ENCODE results near the gene FAM193A.
A peak's percentile ranks its signal among the peaks of the same experiment; 100 is the strongest.
"Not testable (repeated sequence)": the region's sequence is repeated elsewhere in the genome, so short reads cannot be mapped to it uniquely, and the experiment has no call there.

The FAM193A gene

GRCh38 chr4:2765832-2766526 is 229.5 kb downstream of the FAM193A start:
- no peak for DNase-seq (ENCODE audit: low read depth)
- no peak overlapping the region for H3K4me3 ChIP-seq (ENCODE audit: low read length)
- TF ChIP-seq CTCF (conservative IDR thresholded peaks at IDR 0.05; ENCODE audit: low read length): no peak

GRCh38 chr4:2767046-2767704 is 230.7 kb downstream of the FAM193A start:
- TF ChIP-seq CTCF (conservative IDR thresholded peaks at IDR 0.05; ENCODE audit: low read length): no peak
- no peak overlapping the region for H3K4me3 ChIP-seq (ENCODE audit: low read length)
- no peak for DNase-seq (ENCODE audit: low read depth)

DNA sequence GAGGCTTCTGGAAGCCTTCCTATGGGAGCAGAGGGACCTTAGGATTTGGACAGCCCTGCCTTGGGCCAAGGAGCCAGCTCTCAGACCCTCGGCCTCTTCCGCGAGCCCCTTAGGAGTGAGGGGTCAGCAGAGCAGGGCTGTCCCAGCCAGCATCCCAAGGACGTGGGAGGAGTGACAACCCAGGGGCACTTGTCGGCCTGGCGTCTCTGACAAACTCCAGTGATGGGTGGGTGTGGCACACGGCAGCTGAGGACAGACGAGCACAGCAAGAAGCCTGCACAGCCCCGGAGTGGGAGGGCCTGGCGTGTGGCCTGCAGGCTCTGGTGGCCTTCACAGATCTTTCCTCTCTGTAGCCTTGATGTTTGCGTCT is 231.2 kb downstream of the FAM193A start:
- no peak for TF ChIP-seq CTCF (conservative IDR thresholded peaks at IDR 0.05; ENCODE audit: low read length)
- DNase-seq (ENCODE audit: low read depth): no peak
- H3K4me3 ChIP-seq (ENCODE audit: low read length): no peak overlapping the region

GRCh38 chr4:2768124-2768523 is 231.7 kb downstream of the FAM193A start:
- H3K4me3 ChIP-seq (ENCODE audit: low read length): no peak overlapping the region
- no peak for TF ChIP-seq CTCF (conservative IDR thresholded peaks at IDR 0.05; ENCODE audit: low read length)
- DNase-seq (ENCODE audit: low read depth): no peak

DNA sequence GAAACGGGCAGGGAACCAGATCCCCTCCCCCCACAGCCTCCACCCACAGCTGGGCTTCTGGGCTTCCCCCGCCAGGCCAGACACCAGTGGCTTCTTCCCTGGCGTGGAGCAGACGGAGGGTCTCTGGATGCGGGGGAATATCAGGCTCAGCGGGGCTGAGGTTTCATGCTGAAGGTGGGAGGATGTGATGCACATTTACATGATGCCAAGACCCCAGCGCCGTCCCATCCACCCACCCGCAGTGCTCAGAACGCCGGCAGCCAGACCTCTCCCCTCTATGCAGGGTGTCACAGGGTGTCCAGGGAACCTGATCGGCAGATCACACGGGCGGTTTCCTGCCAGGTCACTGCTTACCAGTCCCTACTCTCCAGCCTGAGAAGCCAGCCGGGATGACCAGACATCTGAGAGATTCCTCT is 232.5 kb downstream of the FAM193A start:
- H3K4me3 ChIP-seq (ENCODE audit: low read length): no peak overlapping the region
- no peak for DNase-seq (ENCODE audit: low read depth)
- TF ChIP-seq CTCF (conservative IDR thresholded peaks at IDR 0.05; ENCODE audit: low read length): no peak

DNA sequence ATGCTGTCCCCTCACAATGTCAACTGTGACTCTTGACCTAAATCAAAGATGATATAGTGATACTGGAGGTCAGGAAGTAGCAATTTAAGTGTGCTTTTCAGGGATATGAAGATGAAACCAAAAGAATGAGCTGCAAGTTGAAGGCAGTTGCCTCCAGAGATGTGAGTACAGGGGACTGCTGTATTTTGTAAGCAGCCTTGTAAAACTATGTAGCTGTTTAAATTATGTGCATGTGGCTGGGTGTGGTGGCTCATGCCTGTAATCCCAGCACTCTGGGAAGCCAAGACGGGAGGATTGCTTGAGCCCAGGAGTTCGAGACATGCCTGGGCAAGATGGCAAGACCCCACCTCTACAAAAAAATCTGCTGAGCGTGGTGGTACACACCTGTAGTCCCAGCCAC is 234.8 kb downstream of the FAM193A start:
- TF ChIP-seq CTCF (conservative IDR thresholded peaks at IDR 0.05; ENCODE audit: low read length): no peak
- no peak overlapping the region for H3K4me3 ChIP-seq (ENCODE audit: low read length)
- DNase-seq (ENCODE audit: low read depth): peak; percentile 36

DNA sequence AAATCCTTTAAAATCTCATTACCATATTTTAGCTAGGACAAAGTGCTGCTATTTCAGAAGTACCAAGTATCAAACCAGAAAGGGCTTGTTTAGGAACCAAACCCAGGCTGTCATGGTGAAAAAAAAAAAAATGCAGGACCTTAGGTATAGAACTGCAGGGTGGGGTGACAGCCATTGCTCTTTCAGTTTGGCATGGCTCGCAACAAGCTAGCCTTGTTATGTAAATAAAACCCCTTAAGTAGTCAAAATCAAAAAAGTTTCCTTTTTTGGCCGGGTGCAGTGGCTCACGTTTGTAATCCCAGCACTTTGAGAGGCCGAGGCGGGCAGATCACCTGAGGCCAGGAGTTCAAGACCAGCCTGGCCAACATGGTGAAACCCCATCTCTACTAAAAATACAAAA is 244.2 kb downstream of the FAM193A start:
- not testable (repeated sequence) for H3K4me3 ChIP-seq (ENCODE audit: low read length); DNase-seq (ENCODE audit: low read depth)
